H1 (cell line): Measurements from ENCODE around the gene GRM4. TPM values are rescaled to one million over a fixed set of nuclear protein-coding genes. Genes with fewer than 3 reads are reported as not detected.

ENCODE experiments used
- CTCF ChIA-PET: fragments of 300-600 bp; sonication (Branson Sonifier 250); formaldehyde crosslinking; loops from one replicate; lab custom pipeline; 2021; ENCODE audit not compliant: partially characterized antibody; lab: Charles Lee
- POLR2A ChIA-PET: fragments of 300-600 bp; sonication (Branson Sonifier 250); formaldehyde crosslinking; loops from one replicate; lab custom pipeline; 2021; ENCODE audit warnings: inconsistent platforms; ENCODE audit not compliant: partially characterized antibody; lab: Charles Lee
- DNase-seq, 2 experiments: peaks; one replicate each; pipeline versions ENCODE4 v3.0.0 to v3.0.0-alpha.2; 2010 to 2022; ENCODE audit warnings: low spot score in 2 of 2, low read depth in 1 of 2, mixed read lengths in 1 of 2
- FAIRE-seq: peaks from 2 replicates; lab custom pipeline; 2011; peaks lifted over from hg19 to GRCh38; lab: Jason Lieb, UNC
- H2AFZ ChIP-seq: 2 replicates; pipeline ENCODE4 v1.8.1; 2012; ENCODE audit warnings: low read length, inconsistent platforms
- H2AK5ac ChIP-seq: 2 replicates; pipeline ENCODE4 v1.6.1; 2013; ENCODE audit warnings: low read depth, low read length
- H2BK120ac ChIP-seq: replicated peaks from 2 replicates; pipeline ENCODE3; 2013; ENCODE audit warnings: low read depth, low read length, inconsistent platforms
- H2BK12ac ChIP-seq: 2 replicates; pipeline ENCODE4 v1.6.1; 2013; ENCODE audit warnings: low read depth, low read length
- H2BK15ac ChIP-seq: 2 replicates; pipeline ENCODE4 v1.6.1; 2013; ENCODE audit warnings: low read length
- H2BK20ac ChIP-seq: 2 replicates; pipeline ENCODE4 v1.6.1; 2013; ENCODE audit warnings: low read length
- H2BK5ac ChIP-seq: 2 replicates; pipeline ENCODE4 v1.6.1; 2013; ENCODE audit warnings: low read depth, low read length
- H3K14ac ChIP-seq: 2 replicates; pipeline ENCODE4 v1.6.1; 2013; ENCODE audit warnings: inconsistent platforms; ENCODE audit not compliant: insufficient read length
- H3K18ac ChIP-seq: 2 replicates; pipeline ENCODE4 v1.6.1; 2013; ENCODE audit warnings: low read length; ENCODE audit errors: extremely low read depth
- H3K23ac ChIP-seq: 2 replicates; pipeline ENCODE4 v1.6.1; 2013; ENCODE audit warnings: inconsistent platforms; ENCODE audit not compliant: insufficient read length
- H3K23me2 ChIP-seq: 2 replicates; pipeline ENCODE4 v1.6.1; 2013; ENCODE audit warnings: low read depth, low read length
- H3K27ac ChIP-seq: 2 replicates; pipeline ENCODE4 v1.6.1; 2011; ENCODE audit warnings: low read depth, low read length, inconsistent platforms
- H3K27me3 ChIP-seq, 4 experiments: replicated peaks in 1 of 4; 1 replicate in 1 of 4; 2 replicates in 3 of 4; pipeline versions ENCODE4 v1.6.1 to v1.8.1; 2011 to 2013; ENCODE audit warnings: low read length in 3 of 4, mild to moderate bottlenecking in 3 of 4, inconsistent platforms in 2 of 4, mixed read lengths in 2 of 4, moderate library complexity in 1 of 4; ENCODE audit not compliant: control insufficient read depth in 3 of 4, insufficient read depth in 3 of 4; ENCODE audit errors: extremely low read depth in 1 of 4
- H3K36me3 ChIP-seq, 4 experiments: 2 replicates each; pipeline versions ENCODE4 v1.6.1 to v1.8.1; 2011 to 2013; ENCODE audit warnings: mild to moderate bottlenecking in 4 of 4, low read length in 3 of 4, moderate library complexity in 2 of 4, control low read depth in 1 of 4, inconsistent platforms in 1 of 4; ENCODE audit not compliant: insufficient read depth in 4 of 4, control insufficient read depth in 2 of 4
- H3K4ac ChIP-seq: replicated peaks from 2 replicates; pipeline ENCODE3; 2013; ENCODE audit warnings: low read length, low read depth, mixed read lengths, inconsistent platforms; ENCODE audit not compliant: insufficient read length
- H3K4me1 ChIP-seq, 4 experiments: replicated peaks in 1 of 4; 1 replicate in 1 of 4; 2 replicates in 3 of 4; pipeline versions ENCODE4 v1.6.1 to v1.8.1; 2011 to 2013; ENCODE audit warnings: low read length in 3 of 4, inconsistent platforms in 2 of 4, mixed read lengths in 1 of 4; ENCODE audit not compliant: insufficient read depth in 4 of 4, control insufficient read depth in 3 of 4
- H3K4me2 ChIP-seq, 2 experiments: 2 replicates each; pipeline versions ENCODE4 v1.6.1 to v1.8.1; 2011 to 2013; ENCODE audit warnings: low read depth in 2 of 2, low read length in 2 of 2, control low read depth in 1 of 2, inconsistent platforms in 1 of 2, mild to moderate bottlenecking in 1 of 2; ENCODE audit not compliant: insufficient read depth in 1 of 2
- H3K4me3 ChIP-seq, 4 experiments: fragments of 200-600, 300-600 bp in 1 of 4; sonication (generic), shearing (Covaris generic), sonication (Bioruptor Twin) in 1 of 4; 2 replicates each; pipeline versions ENCODE4 v1.5.1 to v1.8.1; 2011 to 2016; ENCODE audit warnings: low read length in 4 of 4, low read depth in 3 of 4, control low read depth in 2 of 4, inconsistent platforms in 2 of 4, mild to moderate bottlenecking in 2 of 4, mixed read lengths in 1 of 4, moderate library complexity in 1 of 4; ENCODE audit not compliant: insufficient read depth in 2 of 4; ENCODE audit errors: extremely low read depth in 1 of 4
- H3K56ac ChIP-seq: replicated peaks from 2 replicates; pipeline ENCODE3; 2013; ENCODE audit warnings: low read depth, mild to moderate bottlenecking, mixed read lengths, low read length, inconsistent platforms; ENCODE audit not compliant: insufficient read length
- H3K79me1 ChIP-seq: 2 replicates; pipeline ENCODE4 v1.6.1; 2013; ENCODE audit warnings: low read depth, low read length, control low read depth
- H3K79me2 ChIP-seq, 2 experiments: 2 replicates each; pipeline versions ENCODE4 v1.6.1 to v1.8.1; 2012 to 2013; ENCODE audit warnings: low read length in 2 of 2, mild to moderate bottlenecking in 2 of 2, inconsistent platforms in 1 of 2; ENCODE audit not compliant: insufficient read depth in 2 of 2, control insufficient read depth in 1 of 2
- H3K9ac ChIP-seq, 4 experiments: replicated peaks in 1 of 4; 1 replicate in 1 of 4; 2 replicates in 3 of 4; pipeline versions ENCODE4 v1.6.1 to v1.8.1; 2011 to 2013; ENCODE audit warnings: low read depth in 3 of 4, low read length in 3 of 4, control low read depth in 2 of 4, mild to moderate bottlenecking in 2 of 4, moderate library complexity in 2 of 4, inconsistent platforms in 1 of 4; ENCODE audit errors: extremely low read depth in 1 of 4
- H3K9me3 ChIP-seq, 2 experiments: 2 replicates each; pipeline versions ENCODE4 v1.6.1 to v1.8.1; 2012 to 2013; ENCODE audit warnings: mild to moderate bottlenecking in 2 of 2, moderate library complexity in 2 of 2, control low read depth in 1 of 2, inconsistent platforms in 1 of 2, low read depth in 1 of 2, low read length in 1 of 2, mixed read lengths in 1 of 2; ENCODE audit not compliant: insufficient read depth in 2 of 2
- H4K20me1 ChIP-seq, 2 experiments: replicated peaks in 1 of 2; 2 replicates each; pipeline versions ENCODE3 to v1.8.1; 2011 to 2013; ENCODE audit warnings: inconsistent platforms in 2 of 2, low read length in 2 of 2, mild to moderate bottlenecking in 1 of 2; ENCODE audit not compliant: insufficient read depth in 2 of 2, control insufficient read depth in 1 of 2
- H4K5ac ChIP-seq: 2 replicates; pipeline ENCODE4 v1.6.1; 2013; ENCODE audit warnings: low read length, low read depth, mixed read lengths, inconsistent platforms; ENCODE audit not compliant: insufficient read length
- H4K8ac ChIP-seq: 2 replicates; pipeline ENCODE4 v1.8.0; 2013; ENCODE audit warnings: mild to moderate bottlenecking, moderate library complexity, low read length, inconsistent platforms; ENCODE audit not compliant: insufficient read depth; ENCODE audit errors: extremely low read depth
- H4K91ac ChIP-seq: replicated peaks from 2 replicates; pipeline ENCODE3; 2013; ENCODE audit warnings: low read length, mixed read lengths, inconsistent platforms; ENCODE audit not compliant: insufficient read length
- FOSL1 ChIP-seq: IDR thresholded peaks from 2 replicates; pipeline ENCODE4 v1.6.1; 2011; ENCODE audit warnings: mild to moderate bottlenecking, low read depth, low read length, moderate library complexity; ENCODE audit not compliant: insufficient read depth
- HDAC2 ChIP-seq, 2 experiments: fragments of 300-600 bp in 1 of 2; sonication (generic) in 1 of 2; IDR thresholded peaks; 2 replicates each; pipeline ENCODE4 v1.6.1; 2011 to 2012; ENCODE audit warnings: low read depth in 2 of 2, low read length in 2 of 2, mild to moderate bottlenecking in 2 of 2, moderate library complexity in 2 of 2, borderline replicate concordance in 1 of 2, inconsistent platforms in 1 of 2
- RNF2 ChIP-seq: fragments of 200-900, 300-1000 bp; sonication (generic); IDR thresholded peaks from 2 replicates; pipeline ENCODE4 v1.7.1; 2016; ENCODE audit warnings: borderline replicate concordance, low read depth, mild to moderate bottlenecking, antibody characterized with exemption, low read length; ENCODE audit not compliant: poor library complexity, severe bottlenecking; ENCODE audit errors: missing control alignments
- TAF7 ChIP-seq: optimal IDR thresholded peaks from 2 replicates; pipeline ENCODE3; 2011; ENCODE audit warnings: low read depth, mild to moderate bottlenecking, inconsistent platforms, low read length, moderate library complexity, borderline replicate concordance
- ZNF274 ChIP-seq: IDR thresholded peaks from 2 replicates; pipeline ENCODE4 v1.7.0; 2012; ENCODE audit warnings: low read length, borderline replicate concordance; ENCODE audit errors: extremely low read depth
- WGBS, 2 experiments: shearing (Covaris generic) in 1 of 2; methylation state at CpG; one replicate each; pipeline versions ENCODE4 v1.1.6 to v1.1.7; 2013 to 2015; ENCODE audit warnings: low lambda C conversion rate in 2 of 2, mixed read lengths in 2 of 2, inconsistent platforms in 1 of 2, low coverage in 1 of 2, missing lambda C conversion rate in 1 of 2; ENCODE audit not compliant: insufficient replicate concordance in 2 of 2, insufficient coverage in 1 of 2, insufficient read length in 1 of 2; ENCODE audit errors: extremely low coverage in 1 of 2, missing lambda C conversion rate in 1 of 2; 5-methylcytosine and 5-hydroxymethylcytosine counted together
- polyA plus RNA-seq, 7 experiments: library from polyadenylated mRNA; depleted of rRNA in 3 of 7; stranded (reverse) in 5 of 7; unstranded in 2 of 7; fragments of >200 nt in 5 of 7; fragments of 200-250 nt in 2 of 7; gene quantifications; 1 replicate in 5 of 7; 2 replicates in 1 of 7; 4 replicates in 1 of 7; pipeline versions ENCODE4 v1.2.1 to v1.2.3, GENCODE V29; 2011 to 2013; ENCODE audit warnings: missing spikeins in 2 of 7, mixed read lengths in 2 of 7
- total RNA-seq: library from RNA; stranded (reverse); fragmentation: NEBNext Ultra II Directional; extraction: Animal tissue kit (Norgen Biotek cat#: 25700); gene quantifications from 2 replicates; pipeline ENCODE4 v1.2.1, GENCODE V29; 2021

The GRM4 gene
- total and polyA plus RNA-seq, 2 of the 8 experiments (the other 6 are each of a cell fraction or from before 2014, with no cell fraction given), result 19.6 to 21.5 TPM

DNA sequence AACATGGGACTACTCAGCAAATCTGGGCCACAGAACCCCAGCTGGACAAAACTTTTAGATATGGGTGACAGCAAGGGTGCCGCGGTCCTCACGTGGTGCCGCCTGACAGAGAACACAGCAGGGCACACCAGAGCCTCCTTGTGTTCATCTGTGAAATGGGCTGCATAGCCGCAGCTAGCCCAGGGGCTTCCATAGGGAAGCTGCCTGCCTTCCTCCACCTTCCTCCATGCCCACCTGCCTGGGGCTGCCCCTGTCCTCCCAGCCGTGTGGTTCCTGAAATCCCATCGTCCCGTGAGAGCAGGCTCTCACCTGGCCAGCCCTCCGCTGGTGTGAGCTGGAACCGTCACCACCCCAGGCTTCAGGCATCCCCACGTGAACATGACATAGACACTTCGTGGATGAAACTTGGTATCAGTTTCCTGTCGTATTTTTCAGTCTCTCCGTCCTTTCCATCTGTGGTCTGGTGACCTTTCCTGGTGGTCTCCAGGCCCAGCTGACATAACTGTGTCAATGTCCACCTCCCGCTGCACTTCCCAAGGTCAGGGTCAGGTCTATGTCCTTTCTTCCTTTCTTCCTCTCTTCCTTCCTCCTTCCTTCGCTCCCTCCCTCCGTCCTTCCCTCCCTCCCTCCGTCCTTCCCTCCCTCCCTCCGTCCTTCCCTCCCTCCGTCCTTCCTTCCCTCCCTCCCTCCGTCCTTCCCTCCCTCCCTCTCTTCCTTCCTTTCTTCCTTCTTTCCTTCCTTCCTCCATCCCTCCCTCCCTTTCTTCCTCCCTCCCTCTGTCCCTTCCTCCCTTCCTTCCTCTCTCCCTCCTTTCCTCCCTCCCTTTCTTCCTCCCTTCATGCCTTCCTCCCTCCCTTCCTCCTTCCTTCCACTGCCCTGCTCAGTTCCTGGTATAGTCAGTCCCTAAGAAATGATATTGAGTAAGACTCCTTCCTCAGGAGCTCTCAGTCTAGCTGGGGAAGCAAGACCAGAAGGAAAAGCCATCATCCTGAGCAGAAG lies 78.8 kb downstream of the GRM4 start:
- H3K23me2 ChIP-seq, result peaks cover 12% of the 10 kb centered on the region; the same call in 1 of the 2 replicates
- TF ChIP-seq RNF2 (no peak), TAF7 (no peak), FOSL1 (no peak), ZNF274 (no peak), HDAC2 (IDR thresholded peaks at IDR 0.05; ENCODE audit: borderline replicate concordance in 1 of 2, low read depth in 2 of 2, low read length in 2 of 2) (no peak)
- TF ChIP-seq, all 59 proteins: peak for 0
- Histone ChIP-seq H3K9me3 (peaks cover 0 to under 1% of the 10 kb centered on the region in 2 experiments; a peak in 1 of 4 replicates), H3K4me1 (peaks cover 0 to 14% (median 7%) of the 10 kb centered on the region in 4 experiments; a peak in 6 of 7 replicates), H3K14ac (no peak overlapping the region), H4K91ac (no peak overlapping the region), H4K5ac (no peak overlapping the region), H3K27me3 (no peaks in the 10 kb centered on the region), H2BK5ac (no peak overlapping the region), H2BK120ac (no peak overlapping the region), H3K18ac (no peak overlapping the region), H3K9ac (no peak overlapping the region), H3K4ac (no peak overlapping the region), H3K79me1 (peaks cover 7% of the 10 kb centered on the region; the same call in 1 of the 2 replicates), H2BK15ac (0 out of 2 replicates have a peak overlapping the region, but pooled peaks have one; percentile 35), H2BK20ac (no peak overlapping the region), H2BK12ac (0 out of 2 replicates have a peak overlapping the region, but pooled peaks have one; percentile 39), H3K56ac (no peak overlapping the region), H3K36me3 (no peaks in the 10 kb centered on the region; a peak in 1 of 8 replicates), H3K79me2 (no peaks in the 10 kb centered on the region; a peak in 1 of 4 replicates), H3K4me2 (no peak overlapping the region), H2AK5ac (0 out of 2 replicates have a peak overlapping the region, but pooled peaks have one; percentile 1), H3K23ac (no peak overlapping the region), H3K4me3 (no peak overlapping the region), H4K8ac (no peak overlapping the region), H2AFZ (no peak overlapping the region), H4K20me1 (peaks cover 6 to 12% of the 10 kb centered on the region in 2 experiments), H3K27ac (no peak overlapping the region)
- ChIA-PET CTCF (interaction anchor here (1.0 to 5.7 kb wide), 17 partner anchors 10 to 320 kb away, joined by 3 to 47 read pairs (median 4); partner anchors contain the start of gene IP6K3), POLR2A (no interaction called here)
- FAIRE-seq, result no peak
- 53 to 58% methylated on average over 5 to 19 of the region's 21 CpGs for WGBS, 2 experiments
- no peak for DNase-seq
